WTC11 (cell line): ENCODE data around the gene ZC3H13. TPM values are rescaled to one million over a fixed set of nuclear protein-coding genes. Genes with fewer than 3 reads are reported as not detected.

ENCODE experiments used
- KAT7 ChIP-seq: sonication (generic); formaldehyde crosslinking; IDR thresholded peaks from 2 replicates; pipeline ENCODE4 v1.8.1; 2023; ENCODE audit warnings: missing genetic modification reagents, mild to moderate bottlenecking, borderline replicate concordance
- total RNA-seq: library from RNA; stranded (reverse); gene quantifications from 3 replicates; pipeline ENCODE4 v1.2.3, GENCODE V29; 2021

The ZC3H13 gene
- total RNA-seq, 1 experiment from 2014 or later: 49.7 TPM

DNA sequence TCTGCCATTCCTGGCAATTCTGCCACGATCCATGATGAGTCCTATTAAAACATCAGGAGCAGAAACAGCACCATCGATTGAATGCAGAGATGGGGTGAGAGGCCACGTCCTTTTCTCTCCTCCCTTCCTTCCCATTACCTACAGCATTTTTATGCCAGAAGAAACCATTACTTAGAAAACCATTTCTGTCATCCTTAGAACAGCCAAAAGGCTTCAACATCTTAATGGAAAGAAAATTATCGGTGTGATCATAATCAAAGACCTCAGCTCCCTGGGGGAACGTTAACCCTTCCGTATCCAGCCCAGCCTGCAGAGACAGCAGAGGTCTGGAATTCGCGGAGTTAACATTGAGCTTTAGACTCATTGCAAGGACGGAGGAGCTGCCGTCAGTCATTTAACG, 145.0 kb downstream of the ZC3H13 start (continued):
- TF ChIP-seq KAT7 (CRISPR knock-in tag): no peak

Other genes with a start within 250 kb of the ZC3H13 start
- 0.09 to 0.31 TPM (median 0.11 TPM) in 3 replicates for gene SIAH3, start 201.0 kb downstream of the ZC3H13 start, total RNA-seq
- gene CPB2, start 52.3 kb upstream of the ZC3H13 start, total RNA-seq: 0.21 to 0.33 TPM in 2 of 3 replicates, not detected in the other
- 2.7 to 3.7 TPM (median 3.2 TPM) in 3 replicates for gene LCP1, start 129.4 kb upstream of the ZC3H13 start, total RNA-seq
- 0.11 TPM in 1 of 3 replicates, not detected in the others for gene LRRC63, start 159.2 kb upstream of the ZC3H13 start, total RNA-seq